ENCODE measurements around the gene KLHL14.

- TF ChIP-seq PBX3 (IDR thresholded peaks at IDR 0.05; ENCODE audit: insufficient replicate concordance, low read depth, low read length) (no peak), ELK1 (IDR thresholded peaks at IDR 0.05; ENCODE audit: low read depth, low read length) (no peak), FOS (IDR thresholded peaks at IDR 0.05; ENCODE audit: borderline replicate concordance, extremely low read depth, insufficient read length) (no peak), POLR2AphosphoS5 (IDR thresholded peaks at IDR 0.05; ENCODE audit: low read length) (no peak)
Observed at GRCh38 chr18:32712860-32713259, 60.0 kb downstream of the KLHL14 start.

Data from GM12878 (cell line).